Transverse colon (tissue), 4 donors: ENCODE results near the gene NR3C1. TPM values are rescaled to one million over a fixed set of nuclear protein-coding genes. Genes with fewer than 3 reads are reported as not detected.

Experiments used
- DNase-seq: peaks from one replicate; pipeline ENCODE4 v3.0.0-alpha.2; 2019
- H3K27ac ChIP-seq, 4 donors: fragments of 200-600 bp; sonication (generic); 2 replicates each; pipeline ENCODE4 v1.5.1; 2016 to 2018; ENCODE audit warnings: inconsistent platforms in 4 of 4
- H3K27me3 ChIP-seq: fragments of 200-600 bp; sonication (generic); 2 replicates; pipeline ENCODE4 v1.5.1; 2017; ENCODE audit warnings: inconsistent platforms
- H3K36me3 ChIP-seq, 4 donors: fragments of 200-600 bp; sonication (generic); 2 replicates each; pipeline ENCODE4 v1.5.1; 2017 to 2019; ENCODE audit warnings: inconsistent platforms in 4 of 4
- H3K4me1 ChIP-seq, 4 donors: fragments of 200-600 bp; sonication (generic); 2 replicates each; pipeline ENCODE4 v1.5.1; 2017 to 2020; ENCODE audit warnings: inconsistent platforms in 4 of 4
- H3K4me3 ChIP-seq, 4 donors: fragments of 200-600 bp; sonication (generic); 1 replicate in 1 of 4; 2 replicates in 3 of 4; pipeline versions ENCODE4 v1.5.1 to v1.6.1; 2017 to 2019; ENCODE audit warnings: inconsistent platforms in 4 of 4
- H3K9me3 ChIP-seq, 2 donors: fragments of 200-600 bp; sonication (generic); 2 replicates each; pipeline ENCODE4 v1.5.1; 2017 to 2019; ENCODE audit warnings: inconsistent platforms in 2 of 2
- CTCF ChIP-seq, 5 experiments: fragments of 200-600 bp in 3 of 5; fragments of 450-650 bp in 2 of 5; sonication (generic) in 3 of 5; IDR thresholded peaks; 1 replicate in 2 of 5; 2 replicates in 3 of 5; pipeline ENCODE4 v1.5.1; 2016 to 2017; ENCODE audit warnings: antibody characterized with exemption in 5 of 5, inconsistent platforms in 3 of 5, mild to moderate bottlenecking in 2 of 5, moderate library complexity in 1 of 5
- EP300 ChIP-seq: sonication (generic); formaldehyde crosslinking; IDR thresholded peaks from one replicate; pipeline ENCODE4 v1.6.1; 2017; ENCODE audit warnings: antibody characterized with exemption, low read depth
- POLR2A ChIP-seq: fragments of 450-650 bp; IDR thresholded peaks from one replicate; pipeline ENCODE4 v1.6.1; 2016; ENCODE audit warnings: antibody characterized with exemption, mild to moderate bottlenecking, moderate library complexity
- POLR2AphosphoS5 ChIP-seq, 3 donors: sonication (generic); formaldehyde crosslinking; IDR thresholded peaks; one replicate each; pipeline ENCODE4 v1.6.1; 2016; ENCODE audit warnings: antibody characterized with exemption in 3 of 3
- WGBS, 2 donors: methylation state at CpG; one replicate each; pipeline ENCODE4 v1.1.5; 2018; ENCODE audit warnings: low coverage in 1 of 2; 5-methylcytosine and 5-hydroxymethylcytosine counted together
- in situ Hi-C, 4 donors: fragments of 200-750 bp; cut with MboI; loops; one replicate each; pipeline versions ENCODE4 v1.15.0 to v1.15.1; 2017; ENCODE audit warnings: low sequenced_read_pairs in 3 of 4, low pct_ligation_motif_present in 1 of 4, low pct_unique_long_range_greater_than_20kb in 1 of 4
- intact Hi-C: fragments of 100-400 bp; cut with DNase I; formaldehyde crosslinking; loops from one replicate; pipeline ENCODE4 v1.15.1; 2023; ENCODE audit warnings: low total_unique reads
- total RNA-seq, 4 donors: library from RNA; depleted of rRNA; stranded (reverse); fragments of >200 nt; gene quantifications; one replicate each; pipeline ENCODE4 v1.1.0, GENCODE V29; 2016

Gene NR3C1
- total RNA-seq, 4 donors from 2014 or later = 8.4 to 37.7 (median 30.3) TPM

- TF ChIP-seq POLR2AphosphoS5 (IDR thresholded peaks at IDR 0.05) (no peak), CTCF (IDR thresholded peaks at IDR 0.05) (no peak), POLR2A (no peak), EP300 (no peak)
- Histone ChIP-seq H3K27ac (no peak overlapping the region), H3K27me3 (no peaks in the 10 kb centered on the region), H3K36me3 (no peaks in the 10 kb centered on the region), H3K9me3 (no peaks in the 10 kb centered on the region), H3K4me3 (no peak overlapping the region), H3K4me1 (no peaks in the 10 kb centered on the region)
- 75% methylated on average over 1 of the region's 1 CpG; no CpG with 5 or more reads in 1 of the 2 donors for WGBS, 2 donors
- intact Hi-C loops (no loop called here), in situ Hi-C loops (loop anchor here in 1 of 4 donors (25.0 kb wide), 1 partner anchor 366 kb away; the partner anchor contains the start of gene HMHB1)
- no peak for DNase-seq
These were observed 43.2 kb upstream of the NR3C1 start for GRCh38 chr5:143446535-143447226.

- Histone ChIP-seq H3K9me3 (no peaks in the 10 kb centered on the region), H3K27me3 (no peaks in the 10 kb centered on the region), H3K4me1 (no peaks in the 10 kb centered on the region), H3K27ac (no peak overlapping the region), H3K4me3 (no peak overlapping the region), H3K36me3 (no peaks in the 10 kb centered on the region)
- intact Hi-C loops (no loop called here), in situ Hi-C loops (loop anchor here in 1 of 4 donors (25.0 kb wide), 1 partner anchor 367 kb away; the partner anchor contains the start of gene HMHB1)
- whole genome bisulfite sequencing, 2 donors = 49 to 55% methylated on average over 3 of the region's 3 CpGs
- no peak for DNase-seq
- TF ChIP-seq CTCF (IDR thresholded peaks at IDR 0.05) (no peak), EP300 (no peak), POLR2A (no peak), POLR2AphosphoS5 (IDR thresholded peaks at IDR 0.05) (no peak)
These were observed 42.3 kb upstream of the NR3C1 start for GRCh38 chr5:143445776-143446175.

GRCh38 chr5:143443330-143443729 is 39.8 kb upstream of the NR3C1 start:
- in situ Hi-C loops (loop anchor here in 1 of 4 donors (25.0 kb wide), 1 partner anchor 369 kb away; the partner anchor contains the start of gene HMHB1), intact Hi-C loops (no loop called here)
- Histone ChIP-seq H3K4me1 (no peaks in the 10 kb centered on the region), H3K27me3 (no peaks in the 10 kb centered on the region), H3K36me3 (no peaks in the 10 kb centered on the region), H3K4me3 (no peak overlapping the region), H3K27ac (no peak overlapping the region), H3K9me3 (no peaks in the 10 kb centered on the region)
- TF ChIP-seq POLR2A = no peak
- no peak for TF ChIP-seq CTCF (IDR thresholded peaks at IDR 0.05)
- TF ChIP-seq POLR2AphosphoS5 (IDR thresholded peaks at IDR 0.05) = no peak
- TF ChIP-seq EP300 = no peak
- DNase-seq = no peak
- 100% methylated on average over 1 of the region's 1 CpG; no CpG with 5 or more reads in 1 of the 2 donors for WGBS, 2 donors

GRCh38 chr5:143442385-143442784 is 38.9 kb upstream of the NR3C1 start:
- intact Hi-C loops = no loop called here
- no peaks in the 10 kb centered on the region for H3K36me3 ChIP-seq
- 78 to 91% methylated on average over 2 of the region's 2 CpGs for WGBS, 2 donors

More at GRCh38 chr5:143442385-143442784, 38.9 kb upstream of the NR3C1 start:
- TF ChIP-seq EP300 (no peak), POLR2A (no peak), POLR2AphosphoS5 (IDR thresholded peaks at IDR 0.05) (no peak), CTCF (IDR thresholded peaks at IDR 0.05) (no peak)
- Histone ChIP-seq H3K27me3 (no peaks in the 10 kb centered on the region), H3K9me3 (no peaks in the 10 kb centered on the region), H3K4me1 (no peaks in the 10 kb centered on the region), H3K4me3 (no peak overlapping the region), H3K27ac (no peak overlapping the region)
- DNase-seq = no peak
- in situ Hi-C loops = loop anchor here in 1 of 4 donors (25.0 kb wide), 1 partner anchor 370 kb away; the partner anchor contains the start of gene HMHB1
